Measurements from ENCODE around the gene PANX1.

GRCh38 chr11:94184846-94185245, 56.2 kb downstream of the PANX1 start:
- TF ChIP-seq CTCF (optimal IDR thresholded peaks at IDR 0.05 in 1 of 3, IDR thresholded peaks at IDR 0.05 in 1 of 3, conservative IDR thresholded peaks at IDR 0.05 in 1 of 3; ENCODE audit: extremely low read depth in 1 of 3, insufficient read depth in 2 of 3, low read length in 3 of 3) (no peak), EZH2 (IDR thresholded peaks at IDR 0.05; ENCODE audit: low read length) (no peak)

Measured in keratinocyte (primary cell).